ENCODE data around the gene ARMC9.

The ARMC9 gene

GRCh38 chr2:231210782-231211181 lies 12.4 kb downstream of the ARMC9 start:
- Mint-ChIP-seq H3K4me3 (no peak overlapping the region), H3K27me3 (ENCODE audit: low read depth) (peaks cover 3% of the 10 kb centered on the region), H3K9me3 (no peaks in the 10 kb centered on the region), H3K4me1 (ENCODE audit: low read depth) (no peaks in the 10 kb centered on the region), H3K27ac (no peak overlapping the region), H3K36me3 (ENCODE audit: low read depth) (no peaks in the 10 kb centered on the region)

GRCh38 chr2:231211486-231211885 lies 13.1 kb downstream of the ARMC9 start:
- Mint-ChIP-seq H3K9me3 (no peaks in the 10 kb centered on the region), H3K4me3 (no peak overlapping the region), H3K27ac (no peak overlapping the region), H3K27me3 (ENCODE audit: low read depth) (peaks cover 3% of the 10 kb centered on the region), H3K36me3 (ENCODE audit: low read depth) (no peaks in the 10 kb centered on the region), H3K4me1 (ENCODE audit: low read depth) (no peaks in the 10 kb centered on the region)

- Mint-ChIP-seq H3K36me3 (ENCODE audit: low read depth) (no peaks in the 10 kb centered on the region), H3K9me3 (no peaks in the 10 kb centered on the region), H3K27ac (no peak overlapping the region), H3K27me3 (ENCODE audit: low read depth) (peaks cover 3% of the 10 kb centered on the region), H3K4me3 (no peak overlapping the region), H3K4me1 (ENCODE audit: low read depth) (no peaks in the 10 kb centered on the region)
Observed at GRCh38 chr2:231212329-231212845, 14.0 kb downstream of the ARMC9 start.

- Mint-ChIP-seq H3K4me3 (no peak overlapping the region), H3K27me3 (ENCODE audit: low read depth) (peaks cover 3% of the 10 kb centered on the region), H3K27ac (no peak overlapping the region), H3K9me3 (no peaks in the 10 kb centered on the region), H3K4me1 (ENCODE audit: low read depth) (no peaks in the 10 kb centered on the region), H3K36me3 (ENCODE audit: low read depth) (no peaks in the 10 kb centered on the region)
Observed at GRCh38 chr2:231213931-231214642, 15.7 kb downstream of the ARMC9 start.

GRCh38 chr2:231218366-231218765 lies 19.9 kb downstream of the ARMC9 start:
- H3K27ac Mint-ChIP-seq, result no peak overlapping the region
- H3K36me3 Mint-ChIP-seq (ENCODE audit: low read depth), result no peaks in the 10 kb centered on the region
- H3K27me3 Mint-ChIP-seq (ENCODE audit: low read depth), result peaks cover 3% of the 10 kb centered on the region
- H3K4me1 Mint-ChIP-seq (ENCODE audit: low read depth), result no peaks in the 10 kb centered on the region
- H3K4me3 Mint-ChIP-seq, result no peak overlapping the region
- H3K9me3 Mint-ChIP-seq, result no peaks in the 10 kb centered on the region

- H3K4me3 Mint-ChIP-seq, result no peak overlapping the region
- no peak overlapping the region for H3K27ac Mint-ChIP-seq
- no peaks in the 10 kb centered on the region for H3K4me1 Mint-ChIP-seq (ENCODE audit: low read depth)
- H3K27me3 Mint-ChIP-seq (ENCODE audit: low read depth), result peaks cover 3% of the 10 kb centered on the region
- H3K36me3 Mint-ChIP-seq (ENCODE audit: low read depth), result no peaks in the 10 kb centered on the region
- H3K9me3 Mint-ChIP-seq, result no peaks in the 10 kb centered on the region
Observed at GRCh38 chr2:231219289-231219688, 20.9 kb downstream of the ARMC9 start.

- Mint-ChIP-seq H3K9me3 (no peaks in the 10 kb centered on the region), H3K4me3 (no peak overlapping the region), H3K27ac (no peak overlapping the region), H3K27me3 (ENCODE audit: low read depth) (peaks cover 3% of the 10 kb centered on the region), H3K4me1 (ENCODE audit: low read depth) (no peaks in the 10 kb centered on the region), H3K36me3 (ENCODE audit: low read depth) (no peaks in the 10 kb centered on the region)
Observed at GRCh38 chr2:231221761-231222160, 23.3 kb downstream of the ARMC9 start.

GRCh38 chr2:231222318-231223000 lies 24.0 kb downstream of the ARMC9 start:
- Mint-ChIP-seq H3K9me3 (no peaks in the 10 kb centered on the region), H3K27ac (no peak overlapping the region), H3K4me3 (no peak overlapping the region), H3K36me3 (ENCODE audit: low read depth) (no peaks in the 10 kb centered on the region), H3K27me3 (ENCODE audit: low read depth) (peaks cover 3% of the 10 kb centered on the region), H3K4me1 (ENCODE audit: low read depth) (no peaks in the 10 kb centered on the region)

- Mint-ChIP-seq H3K27me3 (ENCODE audit: low read depth) (peaks cover 3% of the 10 kb centered on the region), H3K4me3 (no peak overlapping the region), H3K27ac (no peak overlapping the region), H3K36me3 (ENCODE audit: low read depth) (no peaks in the 10 kb centered on the region), H3K9me3 (no peaks in the 10 kb centered on the region), H3K4me1 (ENCODE audit: low read depth) (no peaks in the 10 kb centered on the region)
Observed at GRCh38 chr2:231223001-231223375, 24.6 kb downstream of the ARMC9 start.

GRCh38 chr2:231223458-231223976 lies 25.1 kb downstream of the ARMC9 start:
- H3K27me3 Mint-ChIP-seq (ENCODE audit: low read depth), result peaks cover 3% of the 10 kb centered on the region
- no peaks in the 10 kb centered on the region for H3K36me3 Mint-ChIP-seq (ENCODE audit: low read depth)
- no peak overlapping the region for H3K4me3 Mint-ChIP-seq
- H3K4me1 Mint-ChIP-seq (ENCODE audit: low read depth), result no peaks in the 10 kb centered on the region
- no peak overlapping the region for H3K27ac Mint-ChIP-seq
- no peaks in the 10 kb centered on the region for H3K9me3 Mint-ChIP-seq

- Mint-ChIP-seq H3K27ac (no peak overlapping the region), H3K4me1 (ENCODE audit: low read depth) (no peaks in the 10 kb centered on the region)
Observed at GRCh38 chr2:231227310-231228162, 29.1 kb downstream of the ARMC9 start.

GRCh38 chr2:231228223-231228622 lies 29.8 kb downstream of the ARMC9 start:
- Mint-ChIP-seq H3K27me3 (ENCODE audit: low read depth) (no peaks in the 10 kb centered on the region), H3K36me3 (ENCODE audit: low read depth) (no peaks in the 10 kb centered on the region), H3K9me3 (no peaks in the 10 kb centered on the region), H3K4me1 (ENCODE audit: low read depth) (no peaks in the 10 kb centered on the region), H3K4me3 (no peak overlapping the region), H3K27ac (no peak overlapping the region)

More at GRCh38 chr2:231227310-231228162, 29.1 kb downstream of the ARMC9 start:
- Mint-ChIP-seq H3K36me3 (ENCODE audit: low read depth) (no peaks in the 10 kb centered on the region), H3K9me3 (no peaks in the 10 kb centered on the region), H3K4me3 (no peak overlapping the region), H3K27me3 (ENCODE audit: low read depth) (no peaks in the 10 kb centered on the region)

- no peaks in the 10 kb centered on the region for H3K27me3 Mint-ChIP-seq (ENCODE audit: low read depth)
- no peak overlapping the region for H3K27ac Mint-ChIP-seq
- no peaks in the 10 kb centered on the region for H3K36me3 Mint-ChIP-seq (ENCODE audit: low read depth)
- no peaks in the 10 kb centered on the region for H3K9me3 Mint-ChIP-seq
- H3K4me1 Mint-ChIP-seq (ENCODE audit: low read depth), result no peaks in the 10 kb centered on the region
- no peak overlapping the region for H3K4me3 Mint-ChIP-seq
Observed at GRCh38 chr2:231228974-231229529, 30.6 kb downstream of the ARMC9 start.

- Mint-ChIP-seq H3K4me1 (ENCODE audit: low read depth) (no peaks in the 10 kb centered on the region), H3K4me3 (no peak overlapping the region), H3K36me3 (ENCODE audit: low read depth) (no peaks in the 10 kb centered on the region), H3K27ac (no peak overlapping the region), H3K27me3 (ENCODE audit: low read depth) (peaks cover 3% of the 10 kb centered on the region), H3K9me3 (no peaks in the 10 kb centered on the region)
Observed at GRCh38 chr2:231235217-231235616, 36.8 kb downstream of the ARMC9 start.
